Calu3 (cell line): ENCODE results near the gene ADGRL3. TPM values are rescaled to one million over a fixed set of nuclear protein-coding genes. Genes with fewer than 3 reads are reported as not detected.

ENCODE experiments used
- BruUV-seq: library from RNA; stranded (reverse); fragments of 400-500 nt; replicated peaks from 2 replicates; lab custom pipeline; 2021; lab: Mats Ljungman, UMichigan
- CTCF ChIA-PET: fragments of 300-600 bp; sonication (Branson Sonifier 250); formaldehyde crosslinking; loops from one replicate; lab custom pipeline; 2022; ENCODE audit warnings: antibody characterized with exemption; lab: Charles Lee
- DNase-seq: peaks from one replicate; pipeline ENCODE4 v3.0.0; 2022
- H3K27ac Mint-ChIP-seq: one replicate; pipeline ENCODE4 v1.8.0; 2022; ENCODE audit warnings: mixed read lengths; ENCODE audit not compliant: unreplicated experiment
- H3K27me3 Mint-ChIP-seq: one replicate; pipeline ENCODE4 v1.8.0; 2022; ENCODE audit warnings: mixed read lengths; ENCODE audit not compliant: unreplicated experiment
- H3K36me3 Mint-ChIP-seq: one replicate; pipeline ENCODE4 v1.8.0; 2022; ENCODE audit warnings: mild to moderate bottlenecking, moderate library complexity, mixed read lengths; ENCODE audit not compliant: insufficient read depth, unreplicated experiment
- H3K4me1 Mint-ChIP-seq: one replicate; pipeline ENCODE4 v1.8.0; 2022; ENCODE audit warnings: mild to moderate bottlenecking, low read depth, mixed read lengths; ENCODE audit not compliant: unreplicated experiment
- H3K4me3 Mint-ChIP-seq: one replicate; pipeline ENCODE4 v1.8.0; 2022; ENCODE audit warnings: mild to moderate bottlenecking, low read depth, moderate library complexity, mixed read lengths; ENCODE audit not compliant: unreplicated experiment
- H3K9me3 Mint-ChIP-seq: one replicate; pipeline ENCODE4 v1.8.0; 2022; ENCODE audit warnings: low read depth, mixed read lengths; ENCODE audit not compliant: unreplicated experiment
- intact Hi-C: fragments of 100-400 bp; cut with micrococcal nuclease; formaldehyde crosslinking; loops from one replicate; pipeline ENCODE4 v1.10.0; 2022; ENCODE audit not compliant: unreplicated experiment
- total RNA-seq: library from RNA; stranded (reverse); gene quantifications from 2 replicates; pipeline ENCODE4 v1.2.3, GENCODE V29; 2022
- TF ChIP-seq, protein P1 (sequence below): fragments of 200-600 bp; IDR thresholded peaks from one replicate; pipeline ENCODE4 v1.8.0; 2022; ENCODE audit warnings: antibody characterized with exemption; ENCODE audit not compliant: unreplicated experiment

Gene ADGRL3
- total RNA-seq, 1 experiment from 2014 or later = 0.66 TPM

DNA sequence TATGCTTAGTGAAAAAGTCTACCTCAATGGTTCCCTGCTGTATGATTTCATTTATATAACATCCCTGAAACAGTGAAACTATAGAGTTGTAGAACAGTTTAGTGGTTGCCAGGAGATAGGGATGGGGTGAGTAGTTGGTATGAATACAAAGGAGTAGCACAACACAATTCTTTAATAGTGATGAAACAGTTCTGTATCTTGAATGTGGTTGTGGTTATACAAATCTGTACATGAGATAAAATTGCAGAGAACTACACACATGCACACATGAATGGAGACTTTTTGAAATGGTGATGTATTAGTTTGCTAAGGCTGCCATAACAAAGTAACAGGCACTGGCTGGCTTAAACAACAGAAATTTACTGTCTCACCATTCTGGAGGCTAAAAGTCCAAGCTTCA, 677.1 kb downstream of the ADGRL3 start:
- CTCF ChIA-PET = no interaction called here
- intact Hi-C loops = no loop called here
- H3K9me3 Mint-ChIP-seq = no peaks in the 10 kb centered on the region
- no peaks in the 10 kb centered on the region for H3K4me1 Mint-ChIP-seq
- BruUV-seq = no TSS peak
- DNase-seq = no peak
- H3K27ac Mint-ChIP-seq = no peak overlapping the region
- no peaks in the 10 kb centered on the region for H3K36me3 Mint-ChIP-seq
- no peak overlapping the region for H3K4me3 Mint-ChIP-seq
- TF ChIP-seq, protein P1, sequence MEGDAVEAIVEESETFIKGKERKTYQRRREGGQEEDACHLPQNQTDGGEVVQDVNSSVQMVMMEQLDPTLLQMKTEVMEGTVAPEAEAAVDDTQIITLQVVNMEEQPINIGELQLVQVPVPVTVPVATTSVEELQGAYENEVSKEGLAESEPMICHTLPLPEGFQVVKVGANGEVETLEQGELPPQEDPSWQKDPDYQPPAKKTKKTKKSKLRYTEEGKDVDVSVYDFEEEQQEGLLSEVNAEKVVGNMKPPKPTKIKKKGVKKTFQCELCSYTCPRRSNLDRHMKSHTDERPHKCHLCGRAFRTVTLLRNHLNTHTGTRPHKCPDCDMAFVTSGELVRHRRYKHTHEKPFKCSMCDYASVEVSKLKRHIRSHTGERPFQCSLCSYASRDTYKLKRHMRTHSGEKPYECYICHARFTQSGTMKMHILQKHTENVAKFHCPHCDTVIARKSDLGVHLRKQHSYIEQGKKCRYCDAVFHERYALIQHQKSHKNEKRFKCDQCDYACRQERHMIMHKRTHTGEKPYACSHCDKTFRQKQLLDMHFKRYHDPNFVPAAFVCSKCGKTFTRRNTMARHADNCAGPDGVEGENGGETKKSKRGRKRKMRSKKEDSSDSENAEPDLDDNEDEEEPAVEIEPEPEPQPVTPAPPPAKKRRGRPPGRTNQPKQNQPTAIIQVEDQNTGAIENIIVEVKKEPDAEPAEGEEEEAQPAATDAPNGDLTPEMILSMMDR = no peak
- no peaks in the 10 kb centered on the region for H3K27me3 Mint-ChIP-seq

DNA sequence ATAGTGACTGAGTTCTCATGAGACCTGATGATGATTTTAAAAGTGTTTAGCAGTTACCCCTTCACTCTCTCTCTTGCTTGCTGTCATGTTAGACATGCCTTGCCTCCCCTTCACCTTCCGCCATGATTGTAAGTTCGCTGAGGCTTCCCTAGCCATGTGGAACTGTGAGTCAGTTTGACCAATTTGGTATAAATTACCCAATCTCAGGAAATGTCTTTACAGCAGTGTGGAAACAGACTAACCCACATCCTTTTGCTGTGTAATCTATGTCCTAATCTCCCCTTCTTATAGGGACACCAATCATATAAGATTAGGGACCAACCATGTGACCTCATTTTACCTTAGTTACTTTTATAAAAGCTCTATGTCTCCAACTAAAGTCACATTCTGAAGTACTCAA, 677.8 kb downstream of the ADGRL3 start:
- no peak overlapping the region for H3K27ac Mint-ChIP-seq
- no peak for DNase-seq
- H3K4me1 Mint-ChIP-seq = no peaks in the 10 kb centered on the region
- H3K36me3 Mint-ChIP-seq = no peaks in the 10 kb centered on the region
- H3K27me3 Mint-ChIP-seq = no peaks in the 10 kb centered on the region
- no peaks in the 10 kb centered on the region for H3K9me3 Mint-ChIP-seq
- no TSS peak for BruUV-seq
- intact Hi-C loops = no loop called here
- H3K4me3 Mint-ChIP-seq = no peak overlapping the region
- CTCF ChIA-PET = no interaction called here
- TF ChIP-seq, protein P1 = no peak

DNA sequence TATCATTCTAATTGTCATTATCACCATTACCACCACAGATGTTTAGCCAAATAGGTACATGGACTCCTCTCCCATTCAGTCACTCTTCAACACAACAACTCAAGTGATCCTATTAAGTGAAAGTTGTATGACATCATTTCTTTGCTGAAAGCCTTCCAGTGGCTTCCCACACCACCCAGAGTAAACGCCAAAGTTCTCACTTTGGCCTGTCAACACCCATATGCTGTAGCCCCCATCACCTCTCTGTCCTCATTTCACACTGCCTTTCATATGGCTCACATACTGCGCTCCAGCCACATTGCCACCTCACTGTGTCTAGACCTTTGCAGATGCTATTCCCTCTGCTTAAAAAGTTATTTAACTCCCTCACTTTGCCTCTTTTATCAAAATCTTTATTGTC, 682.3 kb downstream of the ADGRL3 start:
- intact Hi-C loops = no loop called here
- no TSS peak for BruUV-seq
- CTCF ChIA-PET = no interaction called here
- TF ChIP-seq, protein P1 = no peak
- H3K4me3 Mint-ChIP-seq = no peak overlapping the region
- no peaks in the 10 kb centered on the region for H3K4me1 Mint-ChIP-seq
- H3K36me3 Mint-ChIP-seq = no peaks in the 10 kb centered on the region
- no peak overlapping the region for H3K27ac Mint-ChIP-seq
- DNase-seq = no peak
- H3K27me3 Mint-ChIP-seq = no peaks in the 10 kb centered on the region
- H3K9me3 Mint-ChIP-seq = no peaks in the 10 kb centered on the region

DNA sequence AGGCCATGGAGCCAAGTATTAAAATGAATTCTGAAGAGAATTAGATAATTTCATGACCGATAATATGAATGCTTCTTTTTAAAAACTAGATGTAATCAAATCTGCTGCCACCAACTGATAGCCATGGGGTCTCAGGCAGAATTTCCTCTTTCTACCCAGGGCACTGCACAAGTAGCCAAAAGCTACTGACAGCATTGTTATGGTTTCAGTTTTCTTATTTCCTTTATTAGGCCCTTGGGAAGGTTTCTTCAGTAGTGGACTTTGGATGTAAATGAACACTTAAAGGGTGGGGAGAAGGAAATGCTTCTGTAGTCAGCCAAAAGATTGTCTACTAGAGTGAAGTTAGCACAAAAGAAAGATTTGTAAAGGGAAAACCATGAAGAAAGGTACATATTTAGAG, 686.0 kb downstream of the ADGRL3 start:
- intact Hi-C loops = no loop called here
- H3K4me3 Mint-ChIP-seq = no peak overlapping the region
- CTCF ChIA-PET = no interaction called here
- H3K36me3 Mint-ChIP-seq = no peaks in the 10 kb centered on the region
- H3K27ac Mint-ChIP-seq = peak overlapping the region; percentile 6
- no peak for DNase-seq
- BruUV-seq = no TSS peak
- no peaks in the 10 kb centered on the region for H3K9me3 Mint-ChIP-seq
- H3K4me1 Mint-ChIP-seq = no peaks in the 10 kb centered on the region
- TF ChIP-seq, protein P1 = no peak
- H3K27me3 Mint-ChIP-seq = no peaks in the 10 kb centered on the region
